Gastrocnemius medialis (tissue), 4 donors: Measurements from ENCODE around the gene SLC5A10.
"Not testable (repeated sequence)": the region's sequence is repeated elsewhere in the genome, so short reads cannot be mapped to it uniquely, and the experiment has no call there.

ENCODE experiments used
- CTCF ChIP-seq, 5 experiments: fragments of 450-650 bp in 3 of 5; fragments of 200-600 bp in 2 of 5; sonication (generic) in 2 of 5; IDR thresholded peaks in 4 of 5; conservative IDR thresholded peaks in 1 of 5; 1 replicate in 4 of 5; 2 replicates in 1 of 5; pipeline ENCODE4 v1.5.1; 2016 to 2019; ENCODE audit warnings: antibody characterized with exemption in 5 of 5, mild to moderate bottlenecking in 3 of 5, moderate library complexity in 3 of 5
- POLR2A ChIP-seq, 2 donors: fragments of 450-650 bp; IDR thresholded peaks; one replicate each; pipeline ENCODE4 v1.6.1; 2017; ENCODE audit warnings: antibody characterized with exemption in 2 of 2, mild to moderate bottlenecking in 2 of 2, moderate library complexity in 2 of 2

GRCh38 chr17:19044643-19045042 lies 92.7 kb downstream of the SLC5A10 start:
- TF ChIP-seq CTCF (IDR thresholded peaks at IDR 0.05 in 4 of 5, conservative IDR thresholded peaks at IDR 0.05 in 1 of 5); POLR2A (IDR thresholded peaks at IDR 0.05): not testable (repeated sequence)
